Measurements from ENCODE around the gene PTPN1. TPM values are rescaled to one million over a fixed set of nuclear protein-coding genes. Genes with fewer than 3 reads are reported as not detected.
A peak's percentile ranks its signal among the peaks of the same experiment; 100 is the strongest.

The PTPN1 gene
- total and polyA plus RNA-seq, 2 of the 13 experiments (the other 11 are each of a cell fraction or from before 2014, with no cell fraction given) = 17.7 to 37.2 TPM

DNA sequence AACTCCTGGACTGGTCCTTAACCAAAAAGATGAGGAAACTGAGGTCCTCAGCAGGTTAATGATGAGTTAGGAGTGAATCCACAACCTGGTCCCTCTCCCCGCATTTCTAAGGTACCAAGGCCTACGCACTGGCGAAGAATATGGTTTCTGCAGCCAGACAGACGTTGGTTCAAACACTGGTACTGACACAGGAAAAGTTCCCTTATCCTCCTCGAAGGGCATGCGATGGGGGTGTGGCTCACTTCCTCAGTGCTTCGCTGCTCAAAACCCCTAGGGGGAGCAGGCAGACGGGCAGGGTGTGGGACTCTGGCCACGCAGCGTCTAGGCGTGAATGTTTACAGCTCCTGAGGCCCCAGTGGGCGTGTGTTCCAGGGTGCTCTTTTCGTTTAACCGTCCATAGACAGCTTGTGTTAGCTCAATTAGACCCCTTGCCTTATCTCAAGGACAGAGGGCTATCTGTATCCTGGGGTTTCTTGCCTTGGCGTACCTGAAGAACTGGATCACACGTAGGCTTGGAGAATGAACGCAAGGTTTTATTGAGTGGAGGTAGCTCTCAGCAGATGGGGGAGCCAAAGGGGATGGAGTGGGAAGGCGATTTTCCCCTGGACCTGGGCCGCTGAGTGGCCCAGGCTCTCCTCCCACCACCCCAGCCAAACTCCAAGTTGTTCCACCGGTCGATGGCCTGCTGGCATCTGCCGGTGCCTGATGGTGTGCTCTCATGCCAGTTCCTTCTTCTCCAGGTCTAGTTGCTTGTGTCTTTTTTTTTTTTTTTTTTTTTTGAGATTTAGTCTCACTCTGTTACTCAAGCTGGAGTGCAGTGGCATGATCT, 31.8 kb upstream of the PTPN1 start (continued):
- TF ChIP-seq ZIK1 (CRISPR knock-in tag; IDR thresholded peaks at IDR 0.05; ENCODE audit: borderline replicate concordance, low read depth) (no peak), ZNF839 (CRISPR knock-in tag; IDR thresholded peaks at IDR 0.05; ENCODE audit: borderline replicate concordance) (peak; percentile 94; the same call in 1 of the 2 replicates), ZNF761 (CRISPR knock-in tag; conservative IDR thresholded peaks at IDR 0.05) (peak; percentile 82; the same call in 1 of the 2 replicates), CCDC6 (CRISPR knock-in tag; IDR thresholded peaks at IDR 0.05) (no peak), NCOR1 (IDR thresholded peaks at IDR 0.05; ENCODE audit: borderline replicate concordance, low read length) (no peak), HIVEP1 (CRISPR knock-in tag; IDR thresholded peaks at IDR 0.05) (no peak), GLMP (CRISPR knock-in tag; IDR thresholded peaks at IDR 0.05; ENCODE audit: borderline replicate concordance) (no peak), LCORL (IDR thresholded peaks at IDR 0.05) (no peak), LCORL (CRISPR knock-in tag; IDR thresholded peaks at IDR 0.05) (0 out of 2 replicates have a peak, but pooled peaks have one; percentile 27), ZBTB1 (CRISPR knock-in tag; IDR thresholded peaks at IDR 0.05; ENCODE audit: borderline replicate concordance) (no peak), FOXK1 (CRISPR knock-in tag; IDR thresholded peaks at IDR 0.05; ENCODE audit: borderline replicate concordance, low read depth) (peak; percentile 64; the same call in 1 of the 2 replicates), ZNF703 (CRISPR knock-in tag; IDR thresholded peaks at IDR 0.05; ENCODE audit: borderline replicate concordance) (no peak), NFYB (CRISPR knock-in tag; IDR thresholded peaks at IDR 0.05) (no peak), IRF2 (CRISPR knock-in tag; IDR thresholded peaks at IDR 0.05) (no peak), NFYC (CRISPR knock-in tag; IDR thresholded peaks at IDR 0.05) (0 out of 2 replicates have a peak, but pooled peaks have one; percentile 27), NR2C2 (CRISPR knock-in tag; IDR thresholded peaks at IDR 0.05; ENCODE audit: borderline replicate concordance) (no peak), ZNF446 (CRISPR knock-in tag; IDR thresholded peaks at IDR 0.05) (no peak), RARG (CRISPR knock-in tag; IDR thresholded peaks at IDR 0.05; ENCODE audit: low read depth) (no peak), MTERF4 (CRISPR knock-in tag; IDR thresholded peaks at IDR 0.05) (no peak), EEA1 (CRISPR knock-in tag; IDR thresholded peaks at IDR 0.05; ENCODE audit: borderline replicate concordance) (no peak), ZNF33A (CRISPR knock-in tag; IDR thresholded peaks at IDR 0.05; ENCODE audit: borderline replicate concordance) (no peak)
- TF ChIP-seq, protein P1, sequence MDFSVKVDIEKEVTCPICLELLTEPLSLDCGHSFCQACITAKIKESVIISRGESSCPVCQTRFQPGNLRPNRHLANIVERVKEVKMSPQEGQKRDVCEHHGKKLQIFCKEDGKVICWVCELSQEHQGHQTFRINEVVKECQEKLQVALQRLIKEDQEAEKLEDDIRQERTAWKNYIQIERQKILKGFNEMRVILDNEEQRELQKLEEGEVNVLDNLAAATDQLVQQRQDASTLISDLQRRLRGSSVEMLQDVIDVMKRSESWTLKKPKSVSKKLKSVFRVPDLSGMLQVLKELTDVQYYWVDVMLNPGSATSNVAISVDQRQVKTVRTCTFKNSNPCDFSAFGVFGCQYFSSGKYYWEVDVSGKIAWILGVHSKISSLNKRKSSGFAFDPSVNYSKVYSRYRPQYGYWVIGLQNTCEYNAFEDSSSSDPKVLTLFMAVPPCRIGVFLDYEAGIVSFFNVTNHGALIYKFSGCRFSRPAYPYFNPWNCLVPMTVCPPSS (IDR thresholded peaks at IDR 0.05) = no peak
- TF ChIP-seq, protein P2, sequence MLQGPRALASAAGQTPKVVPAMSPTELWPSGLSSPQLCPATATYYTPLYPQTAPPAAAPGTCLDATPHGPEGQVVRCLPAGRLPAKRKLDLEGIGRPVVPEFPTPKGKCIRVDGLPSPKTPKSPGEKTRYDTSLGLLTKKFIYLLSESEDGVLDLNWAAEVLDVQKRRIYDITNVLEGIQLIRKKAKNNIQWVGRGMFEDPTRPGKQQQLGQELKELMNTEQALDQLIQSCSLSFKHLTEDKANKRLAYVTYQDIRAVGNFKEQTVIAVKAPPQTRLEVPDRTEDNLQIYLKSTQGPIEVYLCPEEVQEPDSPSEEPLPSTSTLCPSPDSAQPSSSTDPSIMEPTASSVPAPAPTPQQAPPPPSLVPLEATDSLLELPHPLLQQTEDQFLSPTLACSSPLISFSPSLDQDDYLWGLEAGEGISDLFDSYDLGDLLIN (CRISPR knock-in tag; IDR thresholded peaks at IDR 0.05; ENCODE audit: borderline replicate concordance) = peak; percentile 74; the same call in 1 of the 2 replicates
- TF ChIP-seq, protein P3, sequence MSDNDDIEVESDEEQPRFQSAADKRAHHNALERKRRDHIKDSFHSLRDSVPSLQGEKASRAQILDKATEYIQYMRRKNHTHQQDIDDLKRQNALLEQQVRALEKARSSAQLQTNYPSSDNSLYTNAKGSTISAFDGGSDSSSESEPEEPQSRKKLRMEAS (IDR thresholded peaks at IDR 0.05) = peak; percentile 66; the same call in 1 of the 2 replicates
- TF ChIP-seq, protein P4, sequence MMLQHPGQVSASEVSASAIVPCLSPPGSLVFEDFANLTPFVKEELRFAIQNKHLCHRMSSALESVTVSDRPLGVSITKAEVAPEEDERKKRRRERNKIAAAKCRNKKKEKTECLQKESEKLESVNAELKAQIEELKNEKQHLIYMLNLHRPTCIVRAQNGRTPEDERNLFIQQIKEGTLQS (CRISPR knock-in tag; IDR thresholded peaks at IDR 0.05) = no peak
